ENCODE measurements around the gene HOPX. TPM values are rescaled to one million over a fixed set of nuclear protein-coding genes. Genes with fewer than 3 reads are reported as not detected.

HOPX gene
- total RNA-seq, 1 experiment from 2014 or later = not detected

GRCh38 chr4:56619816-56620215 lies 61.3 kb downstream of the HOPX start:
- Histone ChIP-seq H3K4me1 (ENCODE audit: insufficient read depth, low read length) (no peaks in the 10 kb centered on the region; the same call in 1 of the 2 replicates), H2BK120ac (ENCODE audit: low read depth, low read length, poor library complexity, severe bottlenecking) (no peak overlapping the region), H4K20me1 (ENCODE audit: control insufficient read depth, insufficient read depth, insufficient read length) (no peaks in the 10 kb centered on the region), H3K23me2 (ENCODE audit: insufficient read length, low read depth, low read length, poor library complexity, severe bottlenecking) (no peaks in the 10 kb centered on the region), H2BK20ac (ENCODE audit: low read depth, low read length, poor library complexity, severe bottlenecking) (no peak overlapping the region), H3K9me3 (ENCODE audit: control insufficient read depth, low read depth, low read length) (no peaks in the 10 kb centered on the region), H3K79me2 (ENCODE audit: insufficient read depth, low read length) (no peaks in the 10 kb centered on the region), H3K56ac (ENCODE audit: insufficient read length, low read depth, low read length) (no peak overlapping the region), H2AK5ac (ENCODE audit: insufficient read length, low read length) (no peak overlapping the region), H2BK5ac (ENCODE audit: insufficient read length, low read length) (no peak overlapping the region), H3K14ac (ENCODE audit: insufficient read depth, low read length) (no peak overlapping the region), H4K91ac (ENCODE audit: insufficient read length, low read depth, low read length) (no peak overlapping the region), H3K27ac (ENCODE audit: insufficient read length, low read depth, low read length) (no peak overlapping the region), H3K4me2 (ENCODE audit: insufficient read depth, insufficient read length, low read length) (no peak overlapping the region), H3K18ac (ENCODE audit: insufficient read length, low read depth, low read length) (no peak overlapping the region), H3K23ac (ENCODE audit: insufficient read length, low read depth, low read length) (no peak overlapping the region), H3K79me1 (ENCODE audit: insufficient read depth, low read depth, low read length, poor library complexity, severe bottlenecking) (no peaks in the 10 kb centered on the region), H3K4ac (ENCODE audit: low read depth, low read length) (no peak overlapping the region), H4K8ac (replicated peaks; ENCODE audit: insufficient read length, low read depth, low read length) (no peak overlapping the region), H3K27me3 (ENCODE audit: insufficient read depth, low read length) (no peaks in the 10 kb centered on the region), H2BK12ac (ENCODE audit: insufficient read length, low read depth, low read length) (no peak overlapping the region), H3T11ph (ENCODE audit: low read length) (no peak overlapping the region), H2AFZ (ENCODE audit: low read length) (no peak overlapping the region), H4K5ac (ENCODE audit: insufficient read length, low read depth, low read length) (no peak overlapping the region), H3K9ac (ENCODE audit: extremely low read depth, insufficient read length, low read length) (no peak overlapping the region), H2BK15ac (ENCODE audit: low read depth, low read length) (no peak overlapping the region)
- Mint-ChIP-seq H3K27ac (peak overlapping the region in 1 of 3 experiments; percentile 74; a peak in 1 of 7 replicates), H3K9me3 (peaks cover 15 to 16% of the 10 kb centered on the region in 2 experiments), H3K4me1 (peaks cover 10 to 18% of the 10 kb centered on the region in 2 experiments), H3K4me3 (no peak overlapping the region; a peak in 1 of 5 replicates), H3K27me3 (ENCODE audit: low read depth) (peaks cover 62% of the 10 kb centered on the region), H3K36me3 (ENCODE audit: insufficient read depth in 1 of 3, low read depth in 3 of 3) (peaks cover 5 to 11% (median 8%) of the 10 kb centered on the region in 3 experiments; a peak in 6 of 7 replicates)
- peak; percentile 30 for DNase-seq
- TF ChIP-seq, protein P1, sequence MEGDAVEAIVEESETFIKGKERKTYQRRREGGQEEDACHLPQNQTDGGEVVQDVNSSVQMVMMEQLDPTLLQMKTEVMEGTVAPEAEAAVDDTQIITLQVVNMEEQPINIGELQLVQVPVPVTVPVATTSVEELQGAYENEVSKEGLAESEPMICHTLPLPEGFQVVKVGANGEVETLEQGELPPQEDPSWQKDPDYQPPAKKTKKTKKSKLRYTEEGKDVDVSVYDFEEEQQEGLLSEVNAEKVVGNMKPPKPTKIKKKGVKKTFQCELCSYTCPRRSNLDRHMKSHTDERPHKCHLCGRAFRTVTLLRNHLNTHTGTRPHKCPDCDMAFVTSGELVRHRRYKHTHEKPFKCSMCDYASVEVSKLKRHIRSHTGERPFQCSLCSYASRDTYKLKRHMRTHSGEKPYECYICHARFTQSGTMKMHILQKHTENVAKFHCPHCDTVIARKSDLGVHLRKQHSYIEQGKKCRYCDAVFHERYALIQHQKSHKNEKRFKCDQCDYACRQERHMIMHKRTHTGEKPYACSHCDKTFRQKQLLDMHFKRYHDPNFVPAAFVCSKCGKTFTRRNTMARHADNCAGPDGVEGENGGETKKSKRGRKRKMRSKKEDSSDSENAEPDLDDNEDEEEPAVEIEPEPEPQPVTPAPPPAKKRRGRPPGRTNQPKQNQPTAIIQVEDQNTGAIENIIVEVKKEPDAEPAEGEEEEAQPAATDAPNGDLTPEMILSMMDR (conservative IDR thresholded peaks at IDR 0.05) = no peak
- no CpG with 5 or more reads among the region's 1 CpG for WGBS (ENCODE audit: extremely low coverage, insufficient read length, low lambda C conversion rate)
